SK-N-SH treated with all-trans-retinoic acid at 6 μM for 48 hours (cell line): ENCODE measurements around the gene ATP6V0D1.
"Not testable (repeated sequence)": the region's sequence is repeated elsewhere in the genome, so short reads cannot be mapped to it uniquely, and the experiment has no call there.

ENCODE experiments used
- CSDC2 ChIP-seq: fragments of 250-450 bp; sonication (Bioruptor Pico); IDR thresholded peaks from 2 replicates; pipeline ENCODE4 v1.5.0; 2020; ENCODE audit warnings: mild to moderate bottlenecking, moderate library complexity
- PPARA ChIP-seq: fragments of 250-450 bp; sonication (Bioruptor Pico); IDR thresholded peaks from 2 replicates; pipeline ENCODE4 v1.5.0; 2020; ENCODE audit warnings: mild to moderate bottlenecking, borderline replicate concordance
- RARB ChIP-seq: fragments of 250-450 bp; sonication (Bioruptor Pico); IDR thresholded peaks from 2 replicates; pipeline ENCODE4 v1.8.0; 2021; ENCODE audit warnings: mild to moderate bottlenecking, moderate library complexity
- ZFP3 ChIP-seq: fragments of 250-450 bp; sonication (Bioruptor Pico); IDR thresholded peaks from 2 replicates; pipeline ENCODE4 v1.5.0; 2020; ENCODE audit warnings: mild to moderate bottlenecking, moderate library complexity
- ZNF70 ChIP-seq: fragments of 450-650 bp; formaldehyde crosslinking; IDR thresholded peaks from 2 replicates; pipeline ENCODE4 v1.5.0; 2020; ENCODE audit warnings: mild to moderate bottlenecking, moderate library complexity
- TF ChIP-seq, protein P1 (sequence below): fragments of 250-450 bp; sonication (Bioruptor Pico); IDR thresholded peaks from 2 replicates; pipeline ENCODE4 v1.5.1; 2021; ENCODE audit warnings: mild to moderate bottlenecking, moderate library complexity

DNA sequence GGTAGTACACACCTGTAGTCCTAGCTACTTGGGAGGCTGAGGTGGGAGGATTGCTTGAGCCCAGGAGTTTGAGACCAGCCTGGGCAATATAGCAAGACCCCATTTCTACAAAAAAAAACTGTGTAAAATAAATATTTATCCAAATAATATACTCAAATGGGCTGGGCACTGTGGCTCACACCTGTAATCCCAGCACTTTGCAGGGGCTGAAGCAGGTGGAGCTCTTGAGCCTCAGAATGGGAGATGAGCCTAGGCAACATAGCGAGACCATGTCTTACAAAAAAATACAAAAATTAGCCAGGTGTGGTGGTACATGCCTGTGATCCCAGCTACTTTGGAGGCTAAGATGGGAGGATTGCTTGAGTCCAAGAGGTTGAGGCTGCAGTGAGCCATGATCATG is 32.9 kb upstream of the ATP6V0D1 start:
- not testable (repeated sequence) for TF ChIP-seq ZFP3, ZNF70, CSDC2, RARB, PPARA (CRISPR knock-in tag)
- TF ChIP-seq, protein P1, sequence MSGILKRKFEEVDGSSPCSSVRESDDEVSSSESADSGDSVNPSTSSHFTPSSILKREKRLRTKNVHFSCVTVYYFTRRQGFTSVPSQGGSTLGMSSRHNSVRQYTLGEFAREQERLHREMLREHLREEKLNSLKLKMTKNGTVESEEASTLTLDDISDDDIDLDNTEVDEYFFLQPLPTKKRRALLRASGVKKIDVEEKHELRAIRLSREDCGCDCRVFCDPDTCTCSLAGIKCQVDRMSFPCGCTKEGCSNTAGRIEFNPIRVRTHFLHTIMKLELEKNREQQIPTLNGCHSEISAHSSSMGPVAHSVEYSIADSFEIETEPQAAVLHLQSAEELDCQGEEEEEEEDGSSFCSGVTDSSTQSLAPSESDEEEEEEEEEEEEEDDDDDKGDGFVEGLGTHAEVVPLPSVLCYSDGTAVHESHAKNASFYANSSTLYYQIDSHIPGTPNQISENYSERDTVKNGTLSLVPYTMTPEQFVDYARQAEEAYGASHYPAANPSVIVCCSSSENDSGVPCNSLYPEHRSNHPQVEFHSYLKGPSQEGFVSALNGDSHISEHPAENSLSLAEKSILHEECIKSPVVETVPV (CRISPR knock-in tag): not testable (repeated sequence)
